Inferior parietal cortex (tissue), 1 donor: ENCODE measurements around the gene PER1.
A peak's percentile ranks its signal among the peaks of the same experiment; 100 is the strongest.
"Not testable (repeated sequence)": the region's sequence is repeated elsewhere in the genome, so short reads cannot be mapped to it uniquely, and the experiment has no call there.

Source experiments
- DNase-seq: peaks from one replicate; pipeline ENCODE4 v3.0.0-alpha.2; 2016; ENCODE audit errors: extremely low spot score

The PER1 gene

GRCh38 chr17:8152112-8152775 is at the start of gene PER1:
TSS of gene PER1 (minus strand) at chr17:8152404. CDS start at chr17:8150706, 1,698 bp downstream.
- DNase-seq: peak; percentile 95

DNA sequence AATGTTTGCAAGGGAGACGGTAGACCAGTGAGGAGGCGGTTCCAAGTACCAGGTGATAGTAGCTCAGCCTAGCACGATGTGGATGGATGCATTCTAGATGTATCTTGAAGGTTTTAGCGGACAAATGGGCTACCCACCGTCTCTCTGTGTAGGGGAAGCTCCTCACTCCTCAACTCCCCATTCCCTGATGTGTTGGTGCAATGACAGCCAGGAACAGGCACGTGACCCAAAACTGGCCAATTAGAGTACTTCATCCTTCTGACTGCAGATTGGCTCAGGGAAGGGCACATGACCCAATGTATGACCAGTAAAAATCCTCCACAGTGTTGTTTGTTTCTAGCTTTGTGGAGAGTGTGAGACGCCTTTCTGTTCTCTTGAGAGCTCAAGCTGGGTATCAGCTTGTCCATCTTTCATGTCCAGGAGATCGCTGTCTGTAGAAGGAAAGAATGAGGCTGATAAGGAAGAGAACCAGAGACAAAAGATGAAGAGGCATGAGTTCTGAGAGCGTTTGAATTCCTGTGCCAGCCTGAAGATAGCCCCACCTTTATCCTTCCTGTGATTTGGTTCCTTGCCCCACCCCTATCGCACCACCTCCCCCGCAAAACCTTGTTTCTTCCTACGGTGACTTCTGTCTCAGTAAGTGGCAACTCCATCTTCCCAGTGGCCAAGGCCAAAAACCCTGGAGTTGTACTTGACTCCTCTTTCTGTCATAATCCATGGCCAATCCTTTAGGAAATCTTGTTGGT is 40.0 kb upstream of the PER1 start:
- peak; percentile 99 for DNase-seq

GRCh38 chr17:8190506-8190905 is 38.3 kb upstream of the PER1 start:
- no peak for DNase-seq

DNA sequence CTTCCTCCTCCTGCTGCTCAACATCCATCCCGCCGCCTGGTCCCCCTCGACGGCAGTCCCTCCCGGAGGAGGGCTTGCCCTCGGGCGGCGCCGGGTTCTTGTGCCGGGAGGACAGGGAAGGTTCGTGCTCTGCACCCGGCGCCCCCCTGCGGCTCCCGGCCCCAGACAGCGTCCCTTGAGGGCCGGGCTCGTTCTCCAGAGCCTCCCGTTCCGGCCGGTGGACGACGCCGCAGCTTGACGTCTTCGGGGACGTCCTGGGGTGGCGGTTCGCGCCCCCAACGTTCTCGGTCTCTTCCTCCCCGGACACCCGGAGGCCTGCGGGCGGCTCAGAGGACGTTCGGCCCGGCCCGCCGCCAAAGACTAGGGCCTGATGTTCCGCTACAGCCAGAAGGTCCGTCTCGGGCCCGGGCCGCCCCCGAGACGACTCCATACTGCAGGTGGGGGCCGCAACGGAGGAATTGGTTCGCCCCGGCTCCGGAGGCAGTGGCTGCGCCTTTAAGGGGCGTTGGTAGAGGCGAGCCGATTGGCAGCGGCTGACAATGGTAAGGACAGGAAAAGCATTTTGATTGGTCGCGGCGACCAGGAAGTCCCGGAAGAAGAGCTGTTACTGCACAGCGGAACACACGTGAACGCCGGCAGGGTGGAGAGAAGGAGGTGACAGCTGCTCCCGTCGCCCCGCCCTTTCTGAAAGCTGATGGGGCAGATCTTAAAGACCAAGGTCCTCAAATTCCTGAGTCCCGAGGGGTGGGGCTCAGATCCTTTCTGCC is 37.7 kb upstream of the PER1 start, which contains the start of gene BORCS6:
Gene BORCS6, minus strand, starts transcription at position 470 of the 767 bp plus-strand sequence. Its CDS starts 40 bp downstream, at position 430.
- peak; percentile 98 for DNase-seq

DNA sequence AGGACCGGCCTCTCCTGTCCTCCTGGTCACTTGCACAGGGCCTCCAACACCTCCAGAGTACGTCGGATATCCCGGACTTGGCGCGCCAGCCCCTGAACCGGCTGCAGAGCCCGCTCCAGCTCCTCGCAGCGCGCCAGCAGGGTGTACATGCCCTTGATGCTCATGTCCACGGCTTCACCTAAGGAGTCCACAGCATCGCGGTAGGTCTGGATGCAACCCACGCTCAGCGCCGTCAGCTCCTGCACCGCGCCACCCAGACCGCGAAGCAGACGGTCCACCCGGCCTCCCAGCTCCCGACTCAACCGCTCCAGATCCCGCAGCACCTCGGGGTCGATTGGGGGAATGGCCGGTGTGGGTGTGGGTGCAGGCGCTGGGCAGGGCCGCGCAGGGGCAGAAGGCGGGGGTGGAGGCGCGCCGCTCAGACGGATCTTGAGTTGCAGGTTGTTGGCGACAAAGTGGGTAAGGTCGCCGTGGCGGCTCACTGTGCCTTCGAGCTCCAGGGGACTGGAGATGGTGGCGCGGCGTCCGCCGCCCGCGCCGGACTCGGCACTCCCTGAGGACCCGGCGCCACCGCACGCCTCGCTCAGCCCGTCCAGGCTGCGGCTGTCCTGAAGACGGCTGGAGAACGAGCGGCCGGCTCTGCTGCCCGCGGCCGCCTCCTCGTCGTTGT is 37.0 kb upstream of the PER1 start:
- DNase-seq: no peak

GRCh38 chr17:8188263-8188839 is 36.1 kb upstream of the PER1 start:
- peak; percentile 10 for DNase-seq

- peak; percentile 96 for DNase-seq
These were observed 35.5 kb upstream of the PER1 start for GRCh38 chr17:8187517-8188262.

GRCh38 chr17:8186787-8187516 is 34.7 kb upstream of the PER1 start:
- DNase-seq: peak; percentile 91

DNA sequence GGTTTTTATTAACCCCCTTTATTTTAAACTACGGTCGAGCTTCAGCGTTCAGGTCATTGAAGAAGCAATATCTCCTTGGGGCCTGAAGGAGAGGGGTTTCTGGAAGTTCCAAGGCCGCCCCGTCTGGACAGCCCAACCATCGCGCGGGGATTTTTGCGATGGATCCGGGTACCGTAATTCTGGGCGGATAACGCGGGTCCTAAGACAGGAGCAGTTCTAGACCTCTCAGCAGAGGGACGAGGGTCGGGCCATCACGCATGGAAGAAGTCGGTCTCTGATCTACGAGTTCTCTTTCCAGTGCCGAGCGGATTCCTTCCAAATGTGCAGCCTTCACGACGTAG is 34.2 kb upstream of the PER1 start:
- DNase-seq: no peak

GRCh38 chr17:8185582-8186445 is 33.6 kb upstream of the PER1 start:
- peak; percentile 81 for DNase-seq

- no peak for DNase-seq
These were observed 25.0 kb upstream of the PER1 start for GRCh38 chr17:8176998-8177731.

DNA sequence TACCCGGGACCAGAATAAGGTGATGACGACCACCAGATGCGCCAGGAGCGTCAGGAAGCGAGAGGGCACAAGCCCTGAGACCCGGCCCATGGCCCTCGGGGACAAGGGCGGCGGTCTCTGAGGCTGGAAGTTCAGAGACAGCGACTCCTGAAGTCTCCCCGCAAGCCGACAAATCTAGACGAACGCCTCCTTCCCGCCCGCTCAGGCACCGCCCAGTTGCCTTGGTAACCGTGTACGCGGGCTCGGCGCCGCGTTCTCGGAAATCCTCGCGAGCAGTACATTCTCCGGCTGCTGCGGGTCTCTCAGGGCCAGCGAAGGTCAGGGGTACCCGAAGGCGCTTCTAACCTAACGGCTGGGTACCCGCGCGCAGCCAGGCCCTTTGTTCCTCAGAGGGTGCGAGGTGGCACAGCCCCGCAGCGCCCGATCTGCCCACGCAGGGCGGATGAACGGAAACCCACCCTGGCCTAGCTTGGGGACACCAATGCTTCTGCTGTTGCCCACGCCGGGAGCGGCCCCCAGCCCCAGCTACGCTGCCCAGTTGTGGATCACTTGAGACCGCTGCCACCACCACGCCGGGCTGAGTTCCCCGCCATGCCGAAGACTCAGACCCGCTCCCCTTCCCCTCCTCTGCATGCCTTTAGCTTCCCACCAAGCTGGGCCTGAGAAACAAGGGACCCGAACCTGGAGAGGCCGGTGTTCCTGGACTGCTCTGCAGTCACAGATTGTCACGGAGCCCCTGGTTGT is 24.2 kb upstream of the PER1 start, which contains the start of gene TMEM107:
Gene TMEM107, minus strand, starts transcription at position 184 of the 744 bp plus-strand sequence. Its CDS starts 94 bp downstream, at position 90.
- DNase-seq: peak; percentile 79

DNA sequence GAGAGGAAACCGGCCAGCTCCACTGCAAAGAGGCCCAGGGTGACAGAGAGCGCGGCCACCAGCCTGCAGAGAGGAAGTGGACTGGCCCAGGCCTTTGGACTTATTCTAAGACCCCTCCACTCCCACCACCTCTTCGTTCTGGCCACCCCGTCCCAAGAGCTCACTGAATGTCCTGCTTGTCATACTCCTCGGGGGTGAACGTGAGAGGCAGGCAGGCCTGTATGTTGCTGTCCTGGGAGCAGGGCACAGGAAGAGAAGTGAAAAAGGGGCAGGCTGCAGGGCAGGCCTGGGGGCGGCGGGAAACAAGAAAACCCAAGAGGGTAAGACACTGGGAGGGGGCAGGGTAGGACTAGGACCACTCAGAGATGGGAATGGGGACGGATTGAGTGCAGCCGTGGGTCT is 23.6 kb upstream of the PER1 start:
- DNase-seq: no peak

DNA sequence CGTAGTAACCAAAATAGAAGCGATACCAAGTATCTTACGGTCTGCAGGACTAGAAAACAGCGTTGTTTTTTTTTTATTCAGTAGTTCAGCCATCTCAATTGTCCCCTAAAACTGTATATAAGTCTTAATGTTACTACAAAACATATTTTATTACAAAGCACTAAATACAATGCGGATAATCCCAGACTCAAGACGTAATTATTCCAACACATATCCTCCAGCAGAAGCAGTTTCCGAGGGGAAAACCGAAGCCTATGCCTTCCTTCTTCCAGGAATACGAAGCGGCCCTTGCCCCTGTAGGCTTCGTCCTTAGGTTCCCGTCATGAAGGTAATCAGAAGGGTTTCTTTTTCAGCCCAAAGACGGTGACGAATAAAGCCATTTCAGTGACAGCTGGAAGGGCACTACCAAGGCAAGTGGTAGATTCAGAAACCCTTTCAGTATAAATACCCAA is 21.7 kb upstream of the PER1 start:
- no peak for DNase-seq

DNA sequence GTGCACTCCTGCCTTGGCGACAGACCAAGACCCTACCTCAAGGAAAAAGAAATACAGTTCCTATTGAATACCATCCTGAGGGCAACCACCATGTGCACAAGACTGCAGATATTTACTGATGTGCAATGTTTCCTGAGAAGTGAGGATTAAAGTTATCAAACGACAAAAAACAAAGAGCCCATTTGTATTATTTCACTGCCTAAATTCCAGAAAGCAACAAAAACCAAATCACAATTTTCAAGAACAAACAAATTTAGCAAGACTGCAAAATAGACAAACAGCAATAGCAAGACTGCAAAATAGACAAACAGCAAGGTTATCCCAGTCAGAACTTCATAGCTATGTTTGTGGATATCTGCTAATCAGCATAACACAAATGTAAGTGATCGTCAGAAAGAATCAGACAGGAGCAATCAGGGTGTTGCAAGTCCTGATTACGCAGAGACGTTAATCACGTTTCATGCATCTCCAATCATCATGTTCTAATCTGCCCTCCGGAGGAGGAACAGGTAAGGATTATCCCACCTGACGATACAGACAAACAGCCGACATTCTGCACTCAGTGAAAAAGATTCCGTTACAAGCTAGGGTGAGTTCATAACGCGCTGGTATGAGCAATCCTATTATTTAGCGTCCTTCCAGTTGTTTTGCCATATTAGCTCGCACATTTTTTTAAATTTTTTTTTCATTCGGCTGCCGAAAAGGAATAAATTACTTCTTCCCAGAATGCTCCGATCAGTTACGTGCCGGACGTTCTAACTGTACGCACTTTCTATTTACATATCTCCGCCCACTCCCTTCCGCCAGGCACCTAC is 21.1 kb upstream of the PER1 start:
- DNase-seq: peak; percentile 95

GRCh38 chr17:8170186-8170585 is 18.0 kb upstream of the PER1 start:
- not testable (repeated sequence) for DNase-seq

DNA sequence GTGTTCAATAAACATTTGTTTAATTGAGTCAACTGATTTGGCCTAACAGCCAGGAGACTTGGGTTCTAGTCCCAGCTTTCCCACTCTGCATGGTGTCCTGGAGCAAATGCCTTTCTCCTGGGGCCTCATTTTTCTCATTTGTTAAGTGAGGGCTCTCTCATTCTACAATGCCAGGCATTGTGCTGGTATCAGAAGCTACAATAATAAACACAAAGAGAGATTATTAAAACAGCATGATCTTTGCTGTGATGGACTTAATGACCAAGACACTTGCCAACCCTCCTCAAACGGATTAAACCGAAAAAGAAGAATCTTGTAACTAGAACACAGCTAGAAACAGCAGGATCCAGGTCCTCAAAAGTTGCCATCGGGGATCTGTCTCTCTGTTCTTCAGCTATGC is 15.3 kb upstream of the PER1 start:
- DNase-seq: no peak
